Endothelial cell (in vitro differentiated cells): Measurements from ENCODE around the gene DDN. TPM values are rescaled to one million over a fixed set of nuclear protein-coding genes. Genes with fewer than 3 reads are reported as not detected.

ENCODE experiments used
- DNase-seq: peaks from one replicate; pipeline ENCODE4 v3.0.0; 2021; ENCODE audit warnings: low spot score
- H3K27ac Mint-ChIP-seq: one replicate; pipeline ENCODE4 v1.8.0; 2021; ENCODE audit warnings: mixed read lengths, inconsistent platforms; ENCODE audit not compliant: unreplicated experiment
- H3K27me3 Mint-ChIP-seq: one replicate; pipeline ENCODE4 v1.8.0; 2021; ENCODE audit warnings: mild to moderate bottlenecking, moderate library complexity, mixed read lengths, inconsistent platforms; ENCODE audit not compliant: unreplicated experiment
- H3K36me3 Mint-ChIP-seq: one replicate; pipeline ENCODE4 v1.8.0; 2021; ENCODE audit warnings: mild to moderate bottlenecking, low read depth, mixed read lengths, inconsistent platforms; ENCODE audit not compliant: unreplicated experiment
- H3K4me1 Mint-ChIP-seq: one replicate; pipeline ENCODE4 v1.8.0; 2021; ENCODE audit warnings: mild to moderate bottlenecking, mixed read lengths, inconsistent platforms; ENCODE audit not compliant: unreplicated experiment
- H3K4me3 Mint-ChIP-seq: one replicate; pipeline ENCODE4 v1.8.0; 2021; ENCODE audit warnings: mild to moderate bottlenecking, mixed read lengths, inconsistent platforms; ENCODE audit not compliant: unreplicated experiment
- H3K9me3 Mint-ChIP-seq: one replicate; pipeline ENCODE4 v1.8.0; 2021; ENCODE audit warnings: mixed read lengths, inconsistent platforms; ENCODE audit not compliant: unreplicated experiment
- CTCF ChIP-seq: fragments of 200-600 bp; sonication (generic); IDR thresholded peaks from one replicate; pipeline ENCODE4 v1.5.0; 2021; ENCODE audit warnings: antibody characterized with exemption; ENCODE audit not compliant: unreplicated experiment
- total RNA-seq: library from RNA; stranded (reverse); fragmentation: NEBNext Ultra II Directional; extraction: Animal tissue kit (Norgen Biotek cat#: 25700); gene quantifications from one replicate; pipeline ENCODE4 v1.2.1, GENCODE V29; 2021; ENCODE audit not compliant: unreplicated experiment

The DDN gene
- total RNA-seq, 1 donor from 2014 or later, result 0.10 TPM

- H3K4me3 Mint-ChIP-seq, result no peak overlapping the region
- H3K4me1 Mint-ChIP-seq, result no peaks in the 10 kb centered on the region
- H3K36me3 Mint-ChIP-seq, result peaks cover 58% of the 10 kb centered on the region
- H3K27ac Mint-ChIP-seq, result no peak overlapping the region
- H3K27me3 Mint-ChIP-seq, result peaks cover 13% of the 10 kb centered on the region
- DNase-seq, result no peak
- TF ChIP-seq CTCF, result no peak
- no peaks in the 10 kb centered on the region for H3K9me3 Mint-ChIP-seq
These were observed 40.5 kb upstream of the DDN start for GRCh38 chr12:49039421-49040363.

GRCh38 chr12:49038291-49038955, 39.2 kb upstream of the DDN start:
- TF ChIP-seq CTCF, result no peak

GRCh38 chr12:49037947-49038237, 38.7 kb upstream of the DDN start:
- H3K9me3 Mint-ChIP-seq, result no peaks in the 10 kb centered on the region
- peaks cover 12% of the 10 kb centered on the region for H3K27me3 Mint-ChIP-seq
- H3K27ac Mint-ChIP-seq, result no peak overlapping the region
- no peak for TF ChIP-seq CTCF
- H3K36me3 Mint-ChIP-seq, result peaks cover 53% of the 10 kb centered on the region
- H3K4me1 Mint-ChIP-seq, result no peaks in the 10 kb centered on the region
- no peak for DNase-seq
- H3K4me3 Mint-ChIP-seq, result peak overlapping the region; percentile 37

More at GRCh38 chr12:49038291-49038955, 39.2 kb upstream of the DDN start:
- Mint-ChIP-seq H3K9me3 (no peaks in the 10 kb centered on the region), H3K27me3 (peaks cover 15% of the 10 kb centered on the region), H3K4me1 (no peaks in the 10 kb centered on the region), H3K36me3 (peaks cover 57% of the 10 kb centered on the region), H3K27ac (no peak overlapping the region), H3K4me3 (peak overlapping the region; percentile 58)
- DNase-seq, result no peak

GRCh38 chr12:49037111-49037946, 38.2 kb upstream of the DDN start:
- DNase-seq, result no peak
- H3K27ac Mint-ChIP-seq, result no peak overlapping the region
- no peaks in the 10 kb centered on the region for H3K9me3 Mint-ChIP-seq
- H3K36me3 Mint-ChIP-seq, result peaks cover 53% of the 10 kb centered on the region
- no peaks in the 10 kb centered on the region for H3K4me1 Mint-ChIP-seq
- TF ChIP-seq CTCF, result no peak
- H3K27me3 Mint-ChIP-seq, result peaks cover 17% of the 10 kb centered on the region
- no peak overlapping the region for H3K4me3 Mint-ChIP-seq
